Stimulated activated CD4-positive, alpha-beta T cell treated with anti-CD3 and anti-CD28 coated beads, Interleukin-2, amount 100 ng/mL, for 24 hours (primary cell): Measurements from ENCODE around the gene SLN.

Experiments used
- DNase-seq, 2 donors: peaks; one replicate each; pipeline ENCODE4 v3.0.0-alpha.2; 2020

SLN gene

DNA sequence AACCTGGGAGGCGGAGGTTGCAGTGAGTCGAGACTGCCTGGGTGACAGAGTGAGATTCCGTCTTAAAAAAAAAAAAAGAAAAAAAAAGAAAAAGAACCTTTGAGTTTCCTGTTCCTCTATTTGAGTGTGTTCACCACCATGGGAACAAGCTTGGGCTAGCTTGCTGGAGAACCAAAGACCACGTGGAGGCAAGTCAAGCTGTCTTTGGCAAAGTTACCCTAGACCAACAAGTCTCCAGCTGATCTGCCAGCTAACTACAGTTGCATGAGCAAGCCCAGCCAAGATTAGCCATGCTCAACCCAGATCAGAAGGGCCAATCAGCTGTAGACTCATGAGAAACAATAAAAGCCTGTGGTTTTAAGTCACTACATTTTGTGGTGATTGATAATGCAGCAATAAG lies 29.7 kb downstream of the SLN start:
- DNase-seq = no peak

- no peak for DNase-seq
These were observed 32.4 kb downstream of the SLN start for GRCh38 chr11:107679255-107680024.

DNA sequence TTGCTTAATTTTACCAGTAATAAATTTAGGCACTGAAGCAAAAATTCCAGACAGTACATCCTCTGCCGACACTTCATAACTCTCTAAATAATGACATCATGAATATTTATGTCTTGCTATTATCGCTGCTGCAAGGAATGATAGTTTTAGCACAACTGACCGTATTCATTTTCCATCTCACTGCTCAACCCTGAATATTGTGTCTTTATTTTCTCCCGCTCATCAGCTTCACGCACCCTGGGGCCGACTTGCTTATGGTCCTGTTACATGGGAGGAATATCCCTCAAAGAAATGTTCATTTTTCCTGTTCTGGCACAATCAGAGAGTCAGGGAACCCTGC lies 33.3 kb downstream of the SLN start:
- DNase-seq = no peak

GRCh38 chr11:107677924-107678631 lies 33.8 kb downstream of the SLN start:
- DNase-seq = no peak

- DNase-seq = no peak
These were observed 35.4 kb downstream of the SLN start for GRCh38 chr11:107676336-107677057.

GRCh38 chr11:107675902-107676301 lies 36.0 kb downstream of the SLN start:
- no peak for DNase-seq

DNA sequence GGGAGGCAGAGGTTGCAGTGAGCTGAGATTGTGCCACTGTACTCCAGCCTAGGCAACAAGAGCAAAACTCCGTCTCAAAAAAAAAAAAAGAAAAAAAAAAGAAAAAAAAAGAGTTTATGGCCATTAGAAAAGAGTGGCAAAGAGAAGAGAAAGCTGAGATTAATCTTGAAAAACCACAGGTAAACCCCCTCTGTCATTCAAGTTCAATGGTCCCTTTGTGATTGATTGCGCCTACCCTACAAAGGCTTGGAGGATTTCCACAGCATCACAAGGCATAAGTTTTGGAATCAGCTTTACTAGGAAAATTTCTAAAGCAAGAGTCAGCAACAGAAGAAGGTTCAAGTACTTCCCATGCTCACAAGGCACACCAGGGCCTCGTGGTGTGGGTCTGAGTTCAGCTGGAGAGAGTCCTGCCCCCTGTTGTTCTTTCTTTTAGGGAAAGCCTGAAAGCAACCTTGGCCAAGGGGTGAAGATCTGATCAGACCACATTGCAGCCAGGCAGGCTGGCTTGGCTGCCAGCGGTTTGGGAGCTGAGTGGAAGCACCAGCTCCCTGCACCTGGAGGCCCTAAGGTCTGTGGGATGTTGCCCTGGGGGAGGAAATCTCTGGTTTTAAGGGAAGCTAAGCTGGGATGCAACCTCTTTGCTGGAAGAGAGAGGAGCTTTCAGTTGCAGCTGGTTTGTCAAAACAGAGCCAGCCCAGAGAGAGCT lies 41.8 kb downstream of the SLN start:
- no peak for DNase-seq

DNA sequence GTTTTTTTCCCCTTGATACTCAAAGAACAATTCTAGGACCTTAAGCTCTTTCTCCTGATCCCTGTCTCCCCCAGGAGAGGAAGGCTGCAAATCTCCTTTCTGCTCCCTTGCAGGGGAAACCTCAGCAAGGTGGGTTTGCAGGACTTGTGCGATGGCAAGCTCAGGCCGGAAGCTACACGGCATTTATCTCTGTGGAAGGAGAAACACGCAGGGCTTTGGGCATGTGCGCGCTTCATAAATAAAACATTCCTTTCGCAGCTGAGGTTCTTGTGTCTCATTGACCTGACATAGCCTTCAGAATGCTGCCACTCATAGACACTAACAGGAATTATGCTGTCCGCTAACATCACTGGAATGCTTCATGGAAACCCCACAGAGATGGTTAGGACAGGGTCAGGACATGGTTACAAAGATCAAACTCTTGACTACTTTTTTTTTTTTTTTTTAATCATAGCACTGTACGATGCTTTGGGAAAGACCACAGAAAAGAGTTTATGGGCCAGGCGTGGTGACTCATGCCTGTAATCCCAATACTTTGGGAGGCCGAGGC lies 42.6 kb downstream of the SLN start:
- DNase-seq = no peak

DNA sequence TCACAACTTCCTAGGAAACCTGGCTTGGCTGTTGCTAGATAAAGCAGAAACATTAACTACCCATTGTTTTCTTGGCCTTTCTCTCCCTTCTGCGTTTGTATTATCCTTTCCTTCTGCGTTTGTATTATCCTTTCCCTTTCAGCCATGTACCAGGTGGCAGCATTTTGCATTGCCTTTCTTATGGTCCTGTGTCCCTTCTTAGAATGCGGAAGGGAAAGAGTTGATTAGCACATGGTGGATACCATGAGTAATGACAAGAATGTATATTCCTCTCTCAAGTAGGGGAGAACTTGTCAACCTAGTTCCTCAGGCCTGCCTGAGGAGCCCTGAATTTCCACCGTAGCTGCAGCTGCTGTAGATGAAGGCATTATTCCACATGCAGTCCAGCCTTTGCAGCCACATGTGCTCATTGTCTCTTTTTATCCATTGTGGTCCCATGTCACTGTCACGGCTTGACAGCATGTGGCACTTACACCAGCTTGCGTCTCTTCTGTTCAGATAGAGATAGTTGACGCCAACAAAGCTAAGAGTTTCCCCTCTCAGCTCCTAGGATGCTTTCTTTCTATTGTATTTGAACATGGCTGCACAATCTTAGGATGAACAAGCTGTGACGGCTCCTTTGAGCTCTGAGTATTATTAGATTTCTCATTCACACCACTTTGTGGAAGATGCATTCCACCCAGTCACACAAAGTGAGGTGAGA lies 44.8 kb downstream of the SLN start:
- DNase-seq = no peak

- no peak for DNase-seq
These were observed 46.8 kb downstream of the SLN start for GRCh38 chr11:107665018-107665417.

DNA sequence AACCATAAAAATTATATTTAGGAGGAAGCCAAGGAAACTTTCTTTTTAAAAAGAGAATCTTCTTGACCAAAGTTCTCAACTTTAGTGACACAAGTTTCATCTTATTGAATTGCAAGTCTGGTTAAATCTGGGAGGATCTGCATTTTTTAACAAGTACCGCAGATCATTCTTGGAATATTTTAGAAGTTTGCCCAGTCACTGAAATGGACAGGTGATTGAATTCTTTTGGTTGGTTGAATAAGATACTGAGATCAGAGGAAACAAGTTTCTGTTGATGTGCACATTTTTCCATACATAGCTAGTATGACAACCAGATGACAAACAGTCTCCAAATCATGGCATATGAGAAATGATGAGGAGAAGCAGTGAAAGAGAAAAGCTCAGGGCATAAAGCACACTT lies 50.2 kb downstream of the SLN start:
- DNase-seq = no peak

- no peak for DNase-seq
These were observed 51.8 kb downstream of the SLN start for GRCh38 chr11:107660066-107660465.

GRCh38 chr11:107659310-107659709 lies 52.5 kb downstream of the SLN start:
- no peak for DNase-seq
